GM18907 (cell line): ENCODE measurements around the gene TMX2.

Source experiments
- ATAC-seq: cut with Tn5 transposase; IDR thresholded peaks from one replicate; pipeline ENCODE4 v1.9.1; 2021; ENCODE audit warnings: mild to moderate bottlenecking, moderate library complexity; ENCODE audit not compliant: unreplicated experiment

TMX2 gene

DNA sequence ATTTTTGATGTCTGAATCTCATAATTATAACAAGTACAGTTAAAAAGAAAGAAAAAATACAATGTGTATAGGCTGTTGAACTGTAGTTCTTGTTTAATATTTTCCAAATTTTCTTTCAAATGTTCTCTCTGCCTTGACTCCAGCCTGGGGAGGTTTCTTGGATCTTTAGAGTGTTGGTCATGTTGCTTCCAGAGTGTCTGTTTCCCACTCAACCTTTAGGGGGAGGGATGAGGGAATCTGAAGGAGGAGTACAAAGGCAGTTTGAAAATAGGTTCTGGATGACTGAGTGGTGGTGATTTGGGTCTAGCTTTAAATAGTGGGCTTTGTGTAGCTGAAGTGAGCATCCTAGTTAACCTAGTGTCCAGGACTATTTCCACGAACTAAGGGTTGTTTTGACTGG is 51.2 kb downstream of the TMX2 start:
- no peak for ATAC-seq

DNA sequence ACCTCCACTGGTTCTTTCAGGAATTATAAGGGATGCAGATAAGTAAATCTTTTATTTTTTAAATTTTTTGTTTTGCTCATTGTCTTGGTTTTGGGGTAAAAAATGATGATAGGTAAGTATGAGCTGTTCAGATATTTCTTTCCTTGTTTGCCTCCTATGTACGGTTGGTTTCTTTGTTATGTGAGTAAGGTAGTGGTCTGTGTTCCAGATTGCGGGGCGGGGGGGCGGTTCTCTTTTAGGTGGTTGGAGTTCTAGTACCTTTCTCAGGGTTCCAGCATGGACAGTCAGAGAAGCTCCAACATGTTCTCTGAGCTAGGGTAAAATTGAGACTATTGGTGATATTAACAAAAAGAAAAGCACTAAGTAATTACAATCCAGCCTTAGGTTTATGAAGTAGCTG is 51.6 kb downstream of the TMX2 start:
- ATAC-seq, result no peak

DNA sequence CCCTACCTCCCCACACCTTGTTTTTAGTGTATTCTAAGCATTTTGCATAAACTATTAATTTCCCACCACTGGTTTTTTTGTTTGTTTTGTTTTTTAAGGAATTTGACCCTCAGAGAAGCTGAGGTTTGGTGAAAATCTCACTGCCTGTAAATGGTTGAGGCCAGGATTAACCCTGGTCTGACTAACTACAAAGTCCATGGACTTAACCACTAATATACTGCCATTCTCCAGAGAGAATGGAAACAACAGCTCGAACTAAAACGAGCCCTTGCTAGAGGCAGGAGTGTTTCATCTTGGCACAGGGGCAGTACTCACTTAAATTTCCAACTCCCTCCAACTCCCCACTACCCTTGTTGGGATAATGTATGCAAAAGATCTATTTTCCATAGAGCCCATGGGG is 52.2 kb downstream of the TMX2 start:
- ATAC-seq, result no peak

DNA sequence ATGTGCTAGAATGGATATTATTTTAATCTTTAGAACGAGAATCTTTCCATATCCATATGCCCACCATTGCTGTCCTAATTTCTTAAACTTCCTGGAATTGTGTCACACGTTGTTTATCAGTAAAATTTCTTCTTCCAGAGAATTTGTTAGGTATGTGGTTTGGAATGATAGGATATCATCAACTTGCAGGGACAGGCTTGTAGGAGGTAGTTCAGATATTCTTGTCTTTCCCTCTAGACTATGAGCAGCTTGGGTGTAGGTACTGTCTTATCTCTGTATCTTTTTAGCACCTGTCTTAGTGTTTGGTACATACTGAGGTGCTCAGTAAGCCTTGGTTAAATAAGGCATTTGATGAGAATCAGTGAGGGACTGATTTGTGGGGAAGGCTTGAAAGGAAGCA is 52.6 kb downstream of the TMX2 start:
- ATAC-seq, result no peak

DNA sequence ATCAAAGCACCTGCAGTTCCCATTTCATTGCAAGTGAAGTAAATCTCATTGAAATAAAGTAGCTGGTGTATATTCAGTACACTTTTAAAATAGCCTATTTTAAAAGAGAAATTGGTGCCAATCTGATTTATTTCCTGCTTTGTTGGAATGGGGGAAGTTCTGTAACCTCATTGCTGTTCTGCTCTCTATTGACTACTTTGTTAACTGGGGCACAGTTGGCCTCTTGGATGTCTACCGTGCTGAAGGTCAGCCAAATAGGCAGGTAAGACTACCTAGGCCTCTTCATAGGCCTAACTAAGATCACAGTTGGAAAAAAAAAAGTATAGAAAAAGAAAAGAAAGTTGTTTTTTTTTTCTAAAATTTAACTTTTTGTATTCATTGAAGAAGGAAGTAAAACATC is 58.4 kb downstream of the TMX2 start:
- ATAC-seq, result no peak

DNA sequence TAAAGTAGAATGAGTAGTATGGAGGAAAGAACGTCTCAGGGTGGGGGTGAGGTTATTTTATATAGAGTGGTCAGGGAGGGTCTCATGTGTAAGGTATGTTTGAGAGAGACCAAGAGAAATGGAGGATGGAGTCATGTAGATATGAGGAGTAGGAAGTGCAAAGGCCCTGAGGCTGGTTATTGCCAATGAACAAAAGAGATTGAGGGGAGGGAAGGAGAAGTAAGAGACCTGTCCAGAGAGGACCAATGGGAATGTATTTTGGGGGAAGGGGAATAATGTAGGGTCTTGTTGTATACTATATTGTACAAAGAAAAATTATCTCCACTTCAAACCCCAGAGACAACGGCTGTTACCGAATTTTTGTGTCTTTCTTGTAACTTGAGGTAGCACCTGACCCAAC is 59.0 kb downstream of the TMX2 start:
- no peak for ATAC-seq

DNA sequence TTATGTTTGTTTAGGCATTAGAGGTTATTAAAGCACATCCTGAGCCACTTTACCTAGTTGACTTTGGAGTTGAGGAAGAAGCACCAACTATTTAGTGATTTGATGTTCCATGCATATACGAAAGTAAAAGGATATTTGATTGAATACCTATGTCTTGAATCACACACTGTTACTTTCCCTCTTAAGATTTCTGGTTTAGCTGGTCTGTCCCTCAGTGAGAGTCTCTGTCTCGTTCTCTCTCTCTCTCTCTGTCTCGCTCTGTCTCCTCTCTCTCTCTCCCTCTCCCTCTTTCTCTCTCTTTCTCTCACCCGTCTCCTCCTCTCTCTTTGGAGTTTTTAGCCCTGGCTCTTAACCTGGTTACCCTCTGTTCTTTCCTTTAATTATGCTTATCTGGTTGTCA is 60.2 kb downstream of the TMX2 start:
- no peak for ATAC-seq

DNA sequence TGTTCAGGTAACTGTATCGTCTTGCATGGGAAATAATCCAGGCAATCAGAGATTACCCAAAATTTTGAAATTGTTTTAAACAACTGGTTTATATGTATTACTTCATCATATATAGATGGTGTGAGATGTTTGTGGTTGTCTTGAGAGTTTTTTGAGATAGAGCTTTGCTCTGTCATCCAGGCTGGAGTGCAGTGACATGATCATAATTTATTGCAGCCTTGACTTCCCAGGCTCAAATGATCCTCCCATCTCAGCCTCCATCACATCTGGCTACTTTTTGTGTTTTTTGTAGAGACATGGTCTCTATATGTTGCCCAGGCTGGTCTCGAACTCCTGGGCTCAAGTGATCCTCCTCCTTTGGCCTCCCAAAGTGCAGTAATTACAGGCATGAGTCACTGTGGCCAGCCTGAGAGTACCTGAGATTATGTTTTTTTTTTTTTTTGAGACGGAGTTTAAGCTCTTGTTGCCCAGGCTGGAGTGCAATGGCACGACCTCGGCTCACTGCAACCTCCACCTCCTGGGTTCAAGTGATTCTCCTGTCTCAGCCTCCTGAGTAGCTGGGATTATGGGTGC is 60.7 kb downstream of the TMX2 start:
- no peak for ATAC-seq

DNA sequence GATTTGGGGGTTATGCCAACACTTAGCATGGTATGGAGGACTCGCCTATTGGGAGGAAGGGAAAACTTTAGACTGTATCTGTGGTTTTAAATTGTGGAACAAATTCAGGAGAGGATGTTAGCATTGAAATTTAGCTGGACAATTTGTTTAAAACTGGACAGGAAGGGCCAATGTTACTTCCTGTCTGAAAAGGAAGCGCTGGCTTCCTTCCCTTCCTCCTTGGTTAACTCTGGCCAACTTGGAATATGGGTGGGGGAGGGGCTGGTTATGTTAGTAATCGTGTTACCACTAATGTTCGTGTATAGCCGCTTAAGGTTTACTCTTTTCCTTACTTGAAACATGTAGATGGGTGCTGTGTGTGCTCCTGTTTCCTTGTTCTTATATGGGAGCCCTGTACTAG is 63.1 kb downstream of the TMX2 start:
- ATAC-seq, result no peak

DNA sequence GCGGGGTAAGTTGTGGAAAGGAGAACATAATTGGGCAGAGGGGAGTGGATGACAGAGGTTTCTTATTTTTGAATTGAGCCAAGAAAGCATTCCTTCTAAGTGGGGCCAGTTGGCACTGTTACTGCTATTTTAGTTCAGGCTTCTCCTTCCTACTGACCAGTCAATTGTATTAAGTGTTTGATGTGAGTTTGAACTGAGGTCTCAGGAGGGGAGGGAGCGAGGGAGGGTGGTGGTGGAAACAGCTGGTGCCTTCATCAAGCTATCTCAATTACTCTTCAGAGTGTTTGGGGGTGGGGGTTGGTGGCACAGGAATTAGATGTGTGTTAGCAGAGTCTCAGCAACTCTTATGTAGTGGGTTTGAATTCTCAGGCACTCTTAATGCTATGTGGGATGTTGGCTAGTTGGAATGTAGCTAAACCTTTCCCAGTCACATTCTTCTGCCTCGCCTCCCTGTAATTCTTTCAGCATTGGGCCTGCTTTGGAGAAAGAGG is 63.7 kb downstream of the TMX2 start:
- ATAC-seq, result no peak

DNA sequence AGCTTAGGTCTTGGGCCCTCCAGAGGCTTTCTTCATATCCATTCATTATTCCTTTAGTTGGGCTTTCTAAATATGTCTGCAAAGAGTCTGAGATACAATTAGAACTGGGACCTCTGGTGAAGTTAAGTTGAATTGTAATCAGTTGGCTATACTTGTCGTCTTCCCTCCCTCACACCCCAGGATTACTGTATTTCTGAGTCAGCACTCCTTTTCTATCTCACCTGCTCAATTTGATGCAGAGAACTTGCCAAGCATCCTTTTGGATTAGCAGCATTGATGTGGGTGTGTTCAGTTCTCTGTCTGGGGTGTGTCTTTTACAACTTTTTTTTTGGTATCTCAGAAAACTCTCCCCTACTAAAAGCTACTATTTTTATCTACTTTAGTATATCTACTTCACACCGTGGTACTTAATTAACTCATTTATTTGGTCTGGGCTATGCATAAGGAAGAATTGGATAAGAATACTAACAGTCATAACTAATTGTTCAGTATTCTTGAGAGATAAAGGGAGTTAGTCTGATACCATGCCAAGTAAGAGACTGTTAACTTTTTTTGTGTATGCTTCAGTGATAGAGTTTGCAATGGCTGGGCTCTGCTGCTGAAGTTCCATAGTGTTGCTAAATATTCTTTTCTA is 64.3 kb downstream of the TMX2 start:
- no peak for ATAC-seq

DNA sequence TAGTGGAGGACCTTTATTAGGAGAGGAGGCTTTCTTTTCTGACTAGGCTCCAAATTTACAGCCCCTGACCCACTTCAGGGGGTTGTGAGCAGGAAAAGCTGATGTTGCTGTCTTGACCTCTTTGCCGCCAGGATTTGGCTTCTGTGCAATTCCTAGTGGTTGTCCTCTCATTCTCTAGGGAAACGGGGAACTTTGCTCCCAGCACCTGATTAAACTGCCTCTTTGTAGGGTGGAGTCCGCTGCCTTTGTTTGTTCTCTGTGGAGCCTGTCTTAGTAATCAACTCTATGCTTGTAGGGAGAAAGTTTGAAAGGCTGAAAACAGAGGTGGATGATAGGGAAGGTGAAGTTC is 65.5 kb downstream of the TMX2 start:
- no peak for ATAC-seq

DNA sequence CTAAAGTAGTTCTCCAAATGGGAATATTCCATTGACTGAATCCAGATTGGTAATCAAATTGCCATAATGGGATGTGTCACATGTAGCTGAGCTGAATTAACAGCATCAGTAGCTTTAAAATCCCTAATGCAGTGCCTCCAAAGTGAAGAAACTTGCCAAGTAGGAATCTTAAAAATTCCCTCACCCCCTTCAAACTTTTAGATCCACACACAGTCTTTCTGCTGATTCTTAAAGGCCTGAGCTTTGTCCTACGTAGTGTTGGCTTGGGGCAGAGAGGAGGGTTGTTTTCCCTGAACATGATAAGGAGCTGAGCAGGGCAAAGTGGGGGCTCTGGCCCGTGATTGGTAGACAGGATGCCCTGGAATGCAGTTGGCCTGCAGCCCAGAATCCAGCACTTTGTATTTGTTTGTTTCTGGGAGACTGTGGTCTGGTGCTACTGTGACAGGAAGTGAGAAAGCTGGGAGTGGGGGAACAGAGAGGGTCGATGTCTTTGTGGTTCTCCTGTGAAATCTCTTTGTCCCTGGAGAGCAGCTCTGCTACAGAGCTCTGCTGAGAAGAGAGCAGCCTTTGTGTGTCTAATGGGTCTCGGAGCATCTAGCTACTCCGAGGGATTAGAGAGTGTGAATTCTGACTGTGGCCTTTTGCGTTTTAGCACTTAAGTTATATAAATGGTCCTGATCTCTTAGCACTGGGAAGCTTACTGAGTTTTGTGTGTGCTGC is 66.1 kb downstream of the TMX2 start:
- no peak for ATAC-seq

DNA sequence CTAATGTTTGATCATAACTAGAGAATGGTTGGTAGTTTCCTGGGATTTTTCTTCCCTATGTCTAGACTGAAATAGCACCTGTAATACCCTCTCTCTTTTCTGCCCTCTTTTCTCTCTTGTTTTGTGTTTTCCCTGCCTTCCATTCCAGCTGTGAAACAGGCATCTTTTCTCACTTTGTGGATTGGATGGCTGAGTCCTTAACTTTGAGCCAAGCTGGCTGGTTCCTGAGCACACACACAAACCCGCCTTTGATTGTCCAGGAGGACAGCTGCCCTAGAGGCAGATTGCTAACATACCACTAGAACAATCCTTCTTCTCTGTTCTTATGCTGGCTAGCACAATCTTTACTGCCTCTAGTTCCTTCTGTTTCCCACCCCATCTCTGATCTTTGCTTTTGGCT is 66.9 kb downstream of the TMX2 start:
- no peak for ATAC-seq

DNA sequence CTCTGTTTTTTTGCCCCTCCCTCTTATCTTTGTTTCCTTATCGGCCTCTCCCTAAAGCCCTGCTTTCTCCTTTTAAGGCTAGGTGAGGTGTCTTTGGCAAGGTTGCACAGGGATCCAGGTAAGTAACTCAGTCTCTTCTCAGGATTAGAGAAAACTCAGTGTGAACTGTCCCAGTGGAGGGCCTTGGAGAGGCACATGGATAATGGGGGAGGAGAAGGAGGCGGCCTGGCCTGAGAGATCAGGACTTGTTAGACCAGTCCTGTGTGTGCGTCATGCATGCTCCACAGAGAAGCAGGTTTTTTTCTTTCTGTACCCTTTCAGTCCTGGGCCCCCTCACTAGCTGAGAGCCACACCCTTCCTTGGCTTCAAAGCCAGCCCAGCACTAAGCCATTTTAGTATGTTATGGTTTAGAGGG is 69.1 kb downstream of the TMX2 start:
- no peak for ATAC-seq

DNA sequence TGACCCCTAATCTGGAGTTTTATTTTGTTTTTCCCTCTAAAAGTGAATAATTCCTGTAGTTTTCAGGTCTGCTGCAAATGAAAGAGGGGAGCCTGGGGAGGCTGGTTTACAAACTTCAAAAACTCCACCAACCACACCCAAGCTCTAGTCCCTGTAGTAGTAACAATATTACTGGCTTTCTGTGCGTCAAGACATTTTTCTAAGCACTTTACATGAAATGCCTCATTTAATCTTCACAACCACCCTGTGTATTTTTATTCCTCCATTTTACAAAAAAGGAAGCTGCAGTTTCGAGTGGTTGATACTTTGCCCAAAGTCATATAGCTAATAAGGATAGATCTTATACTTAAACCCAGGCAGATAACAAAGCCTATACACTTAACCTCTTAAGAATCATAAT is 72.7 kb downstream of the TMX2 start:
- no peak for ATAC-seq

DNA sequence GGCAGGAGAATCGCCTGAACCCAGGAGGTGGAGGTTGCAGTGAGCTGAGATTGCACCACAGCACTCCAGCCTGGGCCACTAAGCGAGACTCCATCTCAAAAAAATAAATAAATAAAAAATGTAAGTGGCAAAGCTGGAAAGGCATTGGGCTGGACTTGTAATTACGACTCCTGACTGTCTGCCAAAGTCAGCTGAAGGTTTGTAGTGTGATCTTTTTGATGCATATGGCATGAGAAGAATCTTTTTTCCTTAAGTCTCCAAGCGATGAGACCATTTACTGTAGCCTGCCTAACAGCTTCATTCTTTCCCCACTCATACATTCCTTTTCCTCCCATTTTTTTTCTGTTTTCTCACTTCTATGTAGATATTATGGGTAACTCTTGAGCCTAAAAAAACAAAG is 74.0 kb downstream of the TMX2 start:
- no peak for ATAC-seq

DNA sequence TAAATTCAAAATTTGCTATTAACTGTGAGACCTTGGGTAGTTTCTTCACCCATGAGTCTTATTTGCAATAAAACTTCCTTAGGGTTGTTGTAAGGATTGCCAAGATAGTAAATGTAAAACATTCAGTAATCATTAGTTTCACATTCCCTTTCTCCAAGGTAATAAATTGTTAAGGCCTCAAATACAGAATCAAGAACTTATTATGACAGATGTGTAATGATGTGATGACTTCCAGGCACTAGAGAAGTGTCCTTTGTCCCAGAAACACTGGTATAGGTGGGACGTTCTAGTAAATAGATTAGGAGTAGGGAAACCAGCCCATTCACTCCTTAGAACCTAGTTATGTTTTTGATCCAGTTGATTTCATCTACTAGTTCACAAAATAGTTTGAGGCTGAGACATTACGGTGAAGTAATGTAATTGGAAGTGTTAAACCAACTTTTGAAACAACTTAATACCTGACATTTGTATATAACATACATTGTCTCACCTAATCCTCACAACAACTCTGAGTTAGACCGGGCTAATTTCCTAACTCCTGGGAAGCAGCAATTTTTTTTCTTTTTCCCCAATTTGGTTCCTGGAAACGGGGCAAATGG is 74.7 kb downstream of the TMX2 start:
- no peak for ATAC-seq

DNA sequence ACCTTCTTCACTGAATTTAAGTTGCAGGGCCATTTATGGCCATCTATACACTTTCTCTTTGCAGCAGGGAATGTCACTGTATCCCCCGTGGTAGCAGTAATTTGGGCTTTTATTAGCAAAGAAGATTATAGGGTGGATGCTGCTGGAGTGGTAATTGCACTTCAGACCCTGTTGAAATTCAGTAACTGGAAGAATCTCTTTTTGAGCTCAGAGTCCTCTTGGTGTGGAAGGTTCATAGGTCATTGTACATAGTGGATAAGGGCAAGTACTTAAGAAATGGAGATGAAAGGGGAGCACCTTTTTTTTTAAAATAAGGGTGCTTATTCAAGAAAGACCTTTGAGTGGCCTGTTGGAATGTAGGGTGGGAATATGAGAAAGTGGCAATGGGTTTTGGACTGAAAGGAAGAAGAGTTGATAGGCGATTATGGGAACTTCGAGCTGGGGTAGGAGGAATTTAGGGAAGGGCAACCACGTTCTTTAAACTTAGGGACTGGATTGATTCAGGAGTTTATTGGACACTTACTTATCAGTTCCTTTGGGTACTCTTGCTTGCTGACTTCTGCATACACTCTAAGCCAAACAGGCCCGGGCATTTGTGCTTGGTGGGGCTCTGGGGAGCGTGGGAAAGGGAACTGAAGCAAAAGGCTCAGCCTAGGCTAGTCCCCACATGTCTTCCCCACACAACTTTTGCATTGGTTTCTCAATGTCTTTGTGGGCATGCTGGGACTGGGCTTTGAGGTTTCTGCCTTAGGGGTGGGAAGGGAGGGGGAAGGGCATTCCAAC is 75.7 kb downstream of the TMX2 start:
- peak; percentile 48 for ATAC-seq

DNA sequence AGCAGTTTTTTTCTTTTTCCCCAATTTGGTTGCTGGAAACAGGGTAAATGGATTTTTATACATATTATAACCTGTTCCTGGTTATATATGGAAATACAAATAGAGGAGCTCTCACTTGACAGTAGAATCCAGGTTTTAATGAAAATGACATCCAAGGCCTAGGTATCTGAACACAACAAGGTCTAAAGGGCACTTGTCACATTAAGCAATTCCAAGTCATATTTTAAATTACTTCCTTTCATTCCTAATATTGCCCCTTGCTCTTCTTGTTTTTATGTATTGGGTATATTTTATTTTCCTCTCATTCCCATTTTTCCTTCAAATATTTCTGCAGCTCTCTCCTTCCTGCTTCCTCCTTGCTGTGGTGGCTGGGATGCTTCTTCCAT is 76.3 kb downstream of the TMX2 start:
- no peak for ATAC-seq
